ENCODE results near the gene NTMT1. TPM values are rescaled to one million over a fixed set of nuclear protein-coding genes. Genes with fewer than 3 reads are reported as not detected.
A peak's percentile ranks its signal among the peaks of the same experiment; 100 is the strongest.

NTMT1 gene
- total and polyA plus RNA-seq, 9 of the 15 experiments (the other 6 are each of a cell fraction or from before 2014, with no cell fraction given): 42.1 to 116 (median 74.7) TPM

- ChIA-PET CTCF (ENCODE audit: low intra/inter-chr PET ratio) (no interaction called here), POLR2A (interaction anchor here (0.6 to 0.9 kb wide), 2 partner anchors 8 to 1360 kb away, joined by 3 read pairs; no protein-coding TSS in a partner anchor)
- peaks cover 0 to 40% of the 10 kb centered on the region in 2 experiments; a peak in 3 of 5 replicates for H3K4me1 ChIP-seq (replicated peaks in 1 of 2; ENCODE audit: control insufficient read depth in 2 of 2, insufficient read depth in 2 of 2, low read length in 2 of 2)
- peak overlapping the region in 1 of 2 experiments; percentile 61; a peak in 1 of 4 replicates for H3K9ac ChIP-seq (ENCODE audit: insufficient read depth in 1 of 2, low read depth in 2 of 2, low read length in 2 of 2)
- H3K36me3 ChIP-seq (ENCODE audit: control insufficient read depth, insufficient read depth, low read length): no peaks in the 10 kb centered on the region
- peaks cover 18% of the 10 kb centered on the region; the same call in 1 of the 2 replicates for H4K20me1 ChIP-seq (replicated peaks; ENCODE audit: control insufficient read depth, insufficient read depth, low read length)
- H3K79me2 ChIP-seq (ENCODE audit: control insufficient read depth, insufficient read depth, low read length): no peaks in the 10 kb centered on the region
- intact Hi-C loops (cut with micrococcal nuclease) (loop anchor here (5.0 kb wide), 1 partner anchor 1010 kb away; no protein-coding TSS in a partner anchor), in situ Hi-C loops (cut with MboI) (loop anchor here (5.0 kb wide), 1 partner anchor 1525 kb away; no protein-coding TSS in a partner anchor)
- no peak overlapping the region for H3K27ac ChIP-seq (ENCODE audit: extremely low read depth, low read depth, low read length)
- H3K9me3 ChIP-seq (replicated peaks; ENCODE audit: control insufficient read depth, insufficient read depth, low read depth, low read length): no peaks in the 10 kb centered on the region
- BruUV-seq (replicated peaks): no TSS peak
- peaks cover 22 to 46% of the 10 kb centered on the region in 2 experiments for H3K27me3 ChIP-seq (ENCODE audit: control insufficient read depth in 2 of 2, insufficient read depth in 2 of 2, low read length in 2 of 2)
- WGBS (ENCODE audit: insufficient coverage, low coverage, missing lambda C conversion rate): 17% methylated on average over 7 of the region's 7 CpGs
- peak overlapping the region; percentile 1; the same call in 1 of the 2 replicates for H3K4me2 ChIP-seq (ENCODE audit: insufficient read depth, low read length)
- FAIRE-seq (peak; percentile 59), ATAC-seq (peak; percentile 71), DNase-seq (ENCODE audit: extremely low read depth in 1 of 4, low spot score in 3 of 4) (peak; percentile 65 to 76 (median 70))
- no peak overlapping the region for H3K4me3 ChIP-seq
- peaks cover 4% of the 10 kb centered on the region for H3K9me1 ChIP-seq (ENCODE audit: control insufficient read depth, insufficient read depth, low read length)
- peak overlapping the region; percentile 63 for H2AFZ ChIP-seq (ENCODE audit: low read depth, low read length)
- TF ChIP-seq KLF6 (CRISPR knock-in tag; IDR thresholded peaks at IDR 0.05; ENCODE audit: borderline replicate concordance): no peak
- TF ChIP-seq SREBF2 (CRISPR knock-in tag; IDR thresholded peaks at IDR 0.05): no peak
- TF ChIP-seq, protein P1, sequence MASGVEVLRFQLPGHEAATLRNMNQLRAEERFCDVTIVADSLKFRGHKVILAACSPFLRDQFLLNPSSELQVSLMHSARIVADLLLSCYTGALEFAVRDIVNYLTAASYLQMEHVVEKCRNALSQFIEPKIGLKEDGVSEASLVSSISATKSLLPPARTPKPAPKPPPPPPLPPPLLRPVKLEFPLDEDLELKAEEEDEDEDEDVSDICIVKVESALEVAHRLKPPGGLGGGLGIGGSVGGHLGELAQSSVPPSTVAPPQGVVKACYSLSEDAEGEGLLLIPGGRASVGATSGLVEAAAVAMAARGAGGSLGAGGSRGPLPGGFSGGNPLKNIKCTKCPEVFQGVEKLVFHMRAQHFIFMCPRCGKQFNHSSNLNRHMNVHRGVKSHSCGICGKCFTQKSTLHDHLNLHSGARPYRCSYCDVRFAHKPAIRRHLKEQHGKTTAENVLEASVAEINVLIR (CRISPR knock-in tag; IDR thresholded peaks at IDR 0.05): no peak
- TF ChIP-seq, protein P2, sequence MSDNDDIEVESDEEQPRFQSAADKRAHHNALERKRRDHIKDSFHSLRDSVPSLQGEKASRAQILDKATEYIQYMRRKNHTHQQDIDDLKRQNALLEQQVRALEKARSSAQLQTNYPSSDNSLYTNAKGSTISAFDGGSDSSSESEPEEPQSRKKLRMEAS (CRISPR knock-in tag; IDR thresholded peaks at IDR 0.05): no peak
- TF ChIP-seq SNIP1 (IDR thresholded peaks at IDR 0.05; ENCODE audit: low read depth): no peak
- no peak for TF ChIP-seq RUNX1 (IDR thresholded peaks at IDR 0.05; ENCODE audit: low read depth)
- TF ChIP-seq ZNF408 (CRISPR knock-in tag; IDR thresholded peaks at IDR 0.05; ENCODE audit: low read depth): no peak
- TF ChIP-seq ARID4B (CRISPR knock-in tag; IDR thresholded peaks at IDR 0.05): no peak
- peak in 1 of 2 experiments; percentile 89; a peak in 2 of 4 replicates for TF ChIP-seq SRF (CRISPR knock-in tag; IDR thresholded peaks at IDR 0.05)
- TF ChIP-seq, protein P3, sequence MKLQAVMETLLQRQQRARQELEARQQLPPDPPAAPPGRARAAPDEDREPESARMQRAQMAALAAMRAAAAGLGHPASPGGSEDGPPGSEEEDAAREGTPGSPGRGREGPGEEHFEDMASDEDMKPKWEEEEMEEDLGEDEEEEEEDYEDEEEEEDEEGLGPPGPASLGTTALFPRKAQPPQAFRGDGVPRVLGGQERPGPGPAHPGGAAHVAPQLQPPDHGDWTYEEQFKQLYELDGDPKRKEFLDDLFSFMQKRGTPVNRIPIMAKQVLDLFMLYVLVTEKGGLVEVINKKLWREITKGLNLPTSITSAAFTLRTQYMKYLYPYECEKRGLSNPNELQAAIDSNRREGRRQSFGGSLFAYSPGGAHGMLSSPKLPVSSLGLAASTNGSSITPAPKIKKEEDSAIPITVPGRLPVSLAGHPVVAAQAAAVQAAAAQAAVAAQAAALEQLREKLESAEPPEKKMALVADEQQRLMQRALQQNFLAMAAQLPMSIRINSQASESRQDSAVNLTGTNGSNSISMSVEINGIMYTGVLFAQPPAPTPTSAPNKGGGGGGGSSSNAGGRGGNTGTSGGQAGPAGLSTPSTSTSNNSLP (IDR thresholded peaks at IDR 0.05; ENCODE audit: borderline replicate concordance, low read depth, low read length): no peak
- TF ChIP-seq EP300 (IDR thresholded peaks at IDR 0.05; ENCODE audit: low read length): no peak
- TF ChIP-seq JUN (IDR thresholded peaks at IDR 0.05; ENCODE audit: borderline replicate concordance, low read depth, low read length): no peak
- no peak for TF ChIP-seq JUN (CRISPR knock-in tag; IDR thresholded peaks at IDR 0.05; ENCODE audit: borderline replicate concordance)
- no peak for TF ChIP-seq NCOA1 (IDR thresholded peaks at IDR 0.05; ENCODE audit: low read depth)
Measured at GRCh38 chr9:129682381-129682780, 56.4 kb downstream of the NTMT1 start.

All from K562 (cell line).